GM23338 (cell line): ENCODE measurements around the gene PRM3. TPM values are rescaled to one million over a fixed set of nuclear protein-coding genes. Genes with fewer than 3 reads are reported as not detected.

Experiments
- EZH2phosphoT487 ChIP-seq: fragments of 200-600 bp; sonication (generic); IDR thresholded peaks from one replicate; pipeline ENCODE4 v1.8.1; 2018; ENCODE audit warnings: antibody characterized with exemption; ENCODE audit not compliant: unreplicated experiment
- ZNF114 ChIP-seq: fragments of 250-450 bp; sonication (Bioruptor Pico); IDR thresholded peaks from 2 replicates; pipeline ENCODE4 v1.5.0; 2020; ENCODE audit warnings: mild to moderate bottlenecking, moderate library complexity
- polyA plus RNA-seq: library from polyadenylated mRNA; unstranded; fragments of >200 nt; fragmentation: Nextera tagmentation; extraction: Ambion mirVana; gene quantifications from 2 replicates; pipeline ENCODE4 v1.2.1, GENCODE V29; 2016
- total RNA-seq: library from RNA; depleted of rRNA; stranded (reverse); fragments of >200 nt; shearing (Covaris generic); gene quantifications from 2 replicates; pipeline ENCODE4 v1.2.3, GENCODE V29; 2014
- TF ChIP-seq, protein P1 (sequence below), 2 experiments: fragments of 200-600 bp in 1 of 2; sonication (generic) in 1 of 2; conservative IDR thresholded peaks; 2 replicates each; pipeline versions ENCODE4 v1.5.1 to v1.6.1; 2016 to 2017; ENCODE audit warnings: antibody characterized with exemption in 2 of 2, low read depth in 2 of 2, mild to moderate bottlenecking in 2 of 2, moderate library complexity in 1 of 2
- TF ChIP-seq, protein P2 (sequence below): fragments of 250-450 bp; sonication (Bioruptor Pico); IDR thresholded peaks from 2 replicates; pipeline ENCODE4 v1.5.0; 2020; ENCODE audit warnings: mild to moderate bottlenecking, moderate library complexity

PRM3 gene
- total and polyA plus RNA-seq, 2 experiments from 2014 or later: not detected

DNA sequence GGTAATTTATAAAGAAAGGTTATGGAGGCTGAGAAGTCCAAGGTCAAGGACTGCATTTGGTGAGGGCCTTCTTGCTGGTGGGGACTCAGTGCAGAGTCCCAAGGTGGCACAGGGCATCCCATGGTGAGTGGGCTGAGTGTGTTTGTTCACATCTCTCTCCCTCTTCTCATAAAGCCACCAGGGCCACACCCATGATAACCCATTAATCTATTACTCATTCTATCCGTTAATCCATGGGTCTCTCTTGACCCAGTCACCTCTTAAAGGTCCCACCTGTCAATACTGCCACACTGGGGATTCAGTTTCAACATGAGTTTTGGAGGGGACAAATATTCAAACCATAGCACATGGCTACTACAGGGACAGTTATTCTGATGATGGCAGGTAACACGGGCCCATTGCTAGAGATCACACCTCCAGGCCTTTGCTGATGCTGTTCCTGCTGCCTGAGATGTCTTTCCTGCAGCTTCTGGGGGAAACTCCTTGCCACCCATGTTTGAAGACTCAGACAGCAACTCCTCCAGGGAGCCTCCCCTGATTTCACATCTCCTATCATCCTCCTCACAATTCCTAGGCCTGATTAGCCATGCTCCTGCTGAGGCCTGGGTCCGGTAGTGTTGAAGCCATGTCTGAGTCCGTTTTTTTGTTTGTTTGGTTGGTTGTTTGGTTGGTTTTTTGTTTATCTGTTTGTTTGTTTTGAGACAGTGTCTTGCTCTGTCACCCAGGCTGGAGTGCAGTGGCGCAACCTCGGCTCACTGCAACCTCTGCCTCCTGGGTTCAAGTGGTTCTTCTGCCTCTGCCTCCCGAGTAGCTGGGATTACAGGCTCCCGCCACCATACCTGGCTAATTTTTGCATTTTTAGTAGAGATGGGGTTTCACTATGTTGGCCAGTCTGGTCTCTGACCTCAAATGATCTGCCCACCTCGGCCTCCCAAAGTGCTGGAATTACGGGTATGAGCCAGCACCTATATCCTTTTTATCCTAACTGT, 33.5 kb downstream of the PRM3 start (continued):
- TF ChIP-seq, protein P1, sequence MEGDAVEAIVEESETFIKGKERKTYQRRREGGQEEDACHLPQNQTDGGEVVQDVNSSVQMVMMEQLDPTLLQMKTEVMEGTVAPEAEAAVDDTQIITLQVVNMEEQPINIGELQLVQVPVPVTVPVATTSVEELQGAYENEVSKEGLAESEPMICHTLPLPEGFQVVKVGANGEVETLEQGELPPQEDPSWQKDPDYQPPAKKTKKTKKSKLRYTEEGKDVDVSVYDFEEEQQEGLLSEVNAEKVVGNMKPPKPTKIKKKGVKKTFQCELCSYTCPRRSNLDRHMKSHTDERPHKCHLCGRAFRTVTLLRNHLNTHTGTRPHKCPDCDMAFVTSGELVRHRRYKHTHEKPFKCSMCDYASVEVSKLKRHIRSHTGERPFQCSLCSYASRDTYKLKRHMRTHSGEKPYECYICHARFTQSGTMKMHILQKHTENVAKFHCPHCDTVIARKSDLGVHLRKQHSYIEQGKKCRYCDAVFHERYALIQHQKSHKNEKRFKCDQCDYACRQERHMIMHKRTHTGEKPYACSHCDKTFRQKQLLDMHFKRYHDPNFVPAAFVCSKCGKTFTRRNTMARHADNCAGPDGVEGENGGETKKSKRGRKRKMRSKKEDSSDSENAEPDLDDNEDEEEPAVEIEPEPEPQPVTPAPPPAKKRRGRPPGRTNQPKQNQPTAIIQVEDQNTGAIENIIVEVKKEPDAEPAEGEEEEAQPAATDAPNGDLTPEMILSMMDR (conservative IDR thresholded peaks at IDR 0.05; ENCODE audit: low read depth in 2 of 2): no peak
- TF ChIP-seq EZH2phosphoT487 (no peak), ZNF114 (CRISPR knock-in tag) (no peak)
- TF ChIP-seq, protein P2, sequence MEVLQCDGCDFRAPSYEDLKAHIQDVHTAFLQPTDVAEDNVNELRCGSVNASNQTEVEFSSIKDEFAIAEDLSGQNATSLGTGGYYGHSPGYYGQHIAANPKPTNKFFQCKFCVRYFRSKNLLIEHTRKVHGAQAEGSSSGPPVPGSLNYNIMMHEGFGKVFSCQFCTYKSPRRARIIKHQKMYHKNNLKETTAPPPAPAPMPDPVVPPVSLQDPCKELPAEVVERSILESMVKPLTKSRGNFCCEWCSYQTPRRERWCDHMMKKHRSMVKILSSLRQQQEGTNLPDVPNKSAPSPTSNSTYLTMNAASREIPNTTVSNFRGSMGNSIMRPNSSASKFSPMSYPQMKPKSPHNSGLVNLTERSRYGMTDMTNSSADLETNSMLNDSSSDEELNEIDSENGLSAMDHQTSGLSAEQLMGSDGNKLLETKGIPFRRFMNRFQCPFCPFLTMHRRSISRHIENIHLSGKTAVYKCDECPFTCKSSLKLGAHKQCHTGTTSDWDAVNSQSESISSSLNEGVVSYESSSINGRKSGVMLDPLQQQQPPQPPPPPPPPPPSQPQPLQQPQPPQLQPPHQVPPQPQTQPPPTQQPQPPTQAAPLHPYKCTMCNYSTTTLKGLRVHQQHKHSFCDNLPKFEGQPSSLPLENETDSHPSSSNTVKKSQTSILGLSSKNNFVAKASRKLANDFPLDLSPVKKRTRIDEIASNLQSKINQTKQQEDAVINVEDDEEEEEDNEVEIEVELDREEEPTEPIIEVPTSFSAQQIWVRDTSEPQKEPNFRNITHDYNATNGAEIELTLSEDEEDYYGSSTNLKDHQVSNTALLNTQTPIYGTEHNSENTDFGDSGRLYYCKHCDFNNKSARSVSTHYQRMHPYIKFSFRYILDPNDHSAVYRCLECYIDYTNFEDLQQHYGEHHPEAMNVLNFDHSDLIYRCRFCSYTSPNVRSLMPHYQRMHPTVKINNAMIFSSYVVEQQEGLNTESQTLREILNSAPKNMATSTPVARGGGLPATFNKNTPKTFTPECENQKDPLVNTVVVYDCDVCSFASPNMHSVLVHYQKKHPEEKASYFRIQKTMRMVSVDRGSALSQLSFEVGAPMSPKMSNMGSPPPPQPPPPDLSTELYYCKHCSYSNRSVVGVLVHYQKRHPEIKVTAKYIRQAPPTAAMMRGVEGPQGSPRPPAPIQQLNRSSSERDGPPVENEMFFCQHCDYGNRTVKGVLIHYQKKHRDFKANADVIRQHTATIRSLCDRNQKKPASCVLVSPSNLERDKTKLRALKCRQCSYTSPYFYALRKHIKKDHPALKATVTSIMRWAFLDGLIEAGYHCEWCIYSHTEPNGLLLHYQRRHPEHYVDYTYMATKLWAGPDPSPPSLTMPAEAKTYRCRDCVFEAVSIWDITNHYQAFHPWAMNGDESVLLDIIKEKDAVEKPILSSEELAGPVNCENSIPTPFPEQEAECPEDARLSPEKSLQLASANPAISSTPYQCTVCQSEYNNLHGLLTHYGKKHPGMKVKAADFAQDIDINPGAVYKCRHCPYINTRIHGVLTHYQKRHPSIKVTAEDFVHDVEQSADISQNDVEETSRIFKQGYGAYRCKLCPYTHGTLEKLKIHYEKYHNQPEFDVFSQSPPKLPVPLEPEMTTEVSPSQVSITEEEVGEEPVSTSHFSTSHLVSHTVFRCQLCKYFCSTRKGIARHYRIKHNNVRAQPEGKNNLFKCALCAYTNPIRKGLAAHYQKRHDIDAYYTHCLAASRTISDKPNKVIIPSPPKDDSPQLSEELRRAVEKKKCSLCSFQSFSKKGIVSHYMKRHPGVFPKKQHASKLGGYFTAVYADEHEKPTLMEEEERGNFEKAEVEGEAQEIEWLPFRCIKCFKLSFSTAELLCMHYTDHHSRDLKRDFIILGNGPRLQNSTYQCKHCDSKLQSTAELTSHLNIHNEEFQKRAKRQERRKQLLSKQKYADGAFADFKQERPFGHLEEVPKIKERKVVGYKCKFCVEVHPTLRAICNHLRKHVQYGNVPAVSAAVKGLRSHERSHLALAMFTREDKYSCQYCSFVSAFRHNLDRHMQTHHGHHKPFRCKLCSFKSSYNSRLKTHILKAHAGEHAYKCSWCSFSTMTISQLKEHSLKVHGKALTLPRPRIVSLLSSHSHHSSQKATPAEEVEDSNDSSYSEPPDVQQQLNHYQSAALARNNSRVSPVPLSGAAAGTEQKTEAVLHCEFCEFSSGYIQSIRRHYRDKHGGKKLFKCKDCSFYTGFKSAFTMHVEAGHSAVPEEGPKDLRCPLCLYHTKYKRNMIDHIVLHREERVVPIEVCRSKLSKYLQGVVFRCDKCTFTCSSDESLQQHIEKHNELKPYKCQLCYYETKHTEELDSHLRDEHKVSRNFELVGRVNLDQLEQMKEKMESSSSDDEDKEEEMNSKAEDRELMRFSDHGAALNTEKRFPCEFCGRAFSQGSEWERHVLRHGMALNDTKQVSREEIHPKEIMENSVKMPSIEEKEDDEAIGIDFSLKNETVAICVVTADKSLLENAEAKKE (CRISPR knock-in tag): no peak
